Mucosa of rectum (tissue), 2 donors: ENCODE results near the gene VPS11.
"Not testable (repeated sequence)": the region's sequence is repeated elsewhere in the genome, so short reads cannot be mapped to it uniquely, and the experiment has no call there.

ENCODE experiments used
- H3K27ac ChIP-seq, 2 donors: one replicate each; pipeline ENCODE4 v1.7.0; 2013; ENCODE audit warnings: inconsistent platforms in 2 of 2, low read depth in 2 of 2, low read length in 2 of 2
- H3K27me3 ChIP-seq, 2 donors: one replicate each; pipeline ENCODE4 v1.7.0; 2013; ENCODE audit warnings: low read length in 2 of 2; ENCODE audit not compliant: control insufficient read depth in 2 of 2, insufficient read depth in 2 of 2
- H3K36me3 ChIP-seq, 2 donors: one replicate each; pipeline ENCODE4 v1.7.0; 2013; ENCODE audit warnings: low read length in 2 of 2; ENCODE audit not compliant: control insufficient read depth in 2 of 2, insufficient read depth in 2 of 2
- H3K4me1 ChIP-seq, 2 donors: one replicate each; pipeline ENCODE4 v1.7.0; 2013; ENCODE audit warnings: low read length in 2 of 2, mild to moderate bottlenecking in 1 of 2; ENCODE audit not compliant: control insufficient read depth in 2 of 2, insufficient read depth in 2 of 2
- H3K4me3 ChIP-seq, 2 donors: one replicate each; pipeline ENCODE4 v1.7.0; 2013; ENCODE audit warnings: low read length in 2 of 2
- H3K9ac ChIP-seq, 2 donors: one replicate each; pipeline ENCODE4 v1.7.0; 2013; ENCODE audit warnings: low read length in 2 of 2, low read depth in 1 of 2, mild to moderate bottlenecking in 1 of 2
- H3K9me3 ChIP-seq, 2 donors: one replicate each; pipeline ENCODE4 v1.7.0; 2013; ENCODE audit warnings: low read length in 2 of 2; ENCODE audit not compliant: control insufficient read depth in 2 of 2
- donor health status: healthy.
- donor health status: Normal muscosa, but diverticular disease.

VPS11 gene

DNA sequence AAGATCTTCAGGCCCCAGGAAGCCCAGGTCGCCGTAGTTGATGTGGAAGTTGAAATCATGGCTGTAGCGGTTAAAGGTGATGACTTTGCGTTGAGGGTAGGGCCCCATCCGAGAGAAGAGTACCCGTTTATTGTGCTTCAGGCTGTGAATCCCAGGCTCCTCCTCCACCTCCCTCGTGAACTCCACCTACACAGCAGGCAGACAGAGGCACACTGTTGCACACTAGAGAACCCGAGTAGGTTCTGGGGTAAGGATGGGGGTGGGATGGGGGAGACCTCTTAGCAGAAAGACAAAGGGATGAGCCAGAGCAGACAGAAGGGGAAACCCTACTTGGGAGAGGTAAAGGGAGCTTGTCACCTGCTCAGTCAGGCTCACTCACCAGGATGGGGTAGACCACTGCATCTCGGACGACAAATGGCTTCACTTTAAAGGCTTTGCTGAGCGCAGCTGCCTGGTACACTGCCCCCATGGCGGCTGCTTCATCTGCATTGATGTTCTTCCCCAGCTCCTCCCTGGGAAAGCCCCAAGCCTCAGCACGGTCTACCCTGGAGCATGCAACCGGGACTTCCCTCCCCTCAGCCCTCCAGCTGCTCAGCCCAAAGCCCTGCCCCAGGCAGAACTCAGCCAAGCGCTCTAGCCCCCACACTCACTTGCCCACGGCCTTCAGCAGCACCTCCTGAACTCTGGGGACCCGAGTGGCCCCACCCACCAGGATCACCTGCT, 16.0 kb upstream of the VPS11 start:
- Histone ChIP-seq H3K4me3 (no peak overlapping the region), H3K9me3 (no peaks in the 10 kb centered on the region), H3K4me1 (peaks cover 9 to 10% of the 10 kb centered on the region in 2 donors), H3K9ac (no peak overlapping the region), H3K27ac (no peak overlapping the region), H3K36me3 (peaks cover 67 to 79% of the 10 kb centered on the region in 2 donors), H3K27me3 (no peaks in the 10 kb centered on the region)

DNA sequence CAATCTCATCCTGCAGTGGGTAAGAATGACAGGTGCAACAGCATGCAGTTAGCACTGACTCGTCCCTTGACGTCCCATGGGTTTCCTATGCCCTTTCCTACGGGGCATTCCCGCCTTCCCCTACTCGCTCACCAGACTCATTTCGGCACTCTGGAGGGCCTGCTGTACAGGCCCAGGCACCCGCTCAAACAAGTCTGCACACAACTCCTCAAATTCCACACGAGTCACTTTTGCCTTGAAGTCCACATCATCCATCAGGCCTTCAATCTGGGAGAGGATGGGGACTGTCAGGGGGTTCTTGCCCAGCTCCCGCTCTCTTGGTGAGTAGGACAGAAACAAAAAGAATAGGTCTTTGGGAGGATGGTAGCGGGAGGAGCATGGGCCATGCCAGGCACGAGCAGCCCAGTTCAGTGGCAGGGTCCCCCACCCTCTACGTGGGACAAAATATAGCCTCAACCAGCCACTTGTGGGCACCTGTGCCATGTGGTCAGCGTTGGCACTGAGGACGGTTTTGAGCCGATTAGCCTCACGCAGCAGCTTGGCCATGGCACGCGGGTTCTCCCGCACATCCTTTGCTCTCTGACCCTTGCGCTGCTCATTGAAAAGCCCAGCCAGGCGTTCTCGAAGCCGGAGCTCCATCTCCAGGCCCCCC, 15.3 kb upstream of the VPS11 start:
- no peak overlapping the region for H3K4me3 ChIP-seq
- no peaks in the 10 kb centered on the region for H3K9me3 ChIP-seq
- peaks cover 64 to 74% of the 10 kb centered on the region in 2 donors for H3K36me3 ChIP-seq
- no peaks in the 10 kb centered on the region for H3K27me3 ChIP-seq
- H3K9ac ChIP-seq = no peak overlapping the region
- peaks cover 9 to 10% of the 10 kb centered on the region in 2 donors for H3K4me1 ChIP-seq
- H3K27ac ChIP-seq = no peak overlapping the region

DNA sequence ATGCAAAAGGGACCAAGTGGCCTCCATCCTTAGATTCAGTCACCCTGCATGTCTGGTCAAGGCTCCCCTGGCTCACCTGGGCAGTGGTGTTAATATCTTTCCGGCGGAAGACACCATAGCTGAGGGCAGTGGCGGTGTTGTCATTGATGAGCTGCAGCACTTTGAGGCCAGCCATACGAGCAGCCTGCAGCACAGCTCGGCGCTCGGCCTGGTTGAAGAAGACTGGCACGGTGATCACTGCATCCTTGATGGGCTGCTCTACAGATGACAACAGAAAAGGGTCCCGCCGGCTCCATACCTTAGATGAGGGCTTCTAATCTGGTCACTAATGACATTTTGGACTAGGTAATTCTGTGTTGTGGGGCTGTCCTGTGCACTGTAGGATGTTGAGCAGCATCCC, 13.2 kb upstream of the VPS11 start:
- Histone ChIP-seq H3K36me3 (peaks cover 44 to 52% of the 10 kb centered on the region in 2 donors), H3K27me3 (no peaks in the 10 kb centered on the region), H3K9me3 (no peaks in the 10 kb centered on the region), H3K9ac (no peak overlapping the region), H3K27ac (no peak overlapping the region), H3K4me1 (peaks cover 13 to 20% of the 10 kb centered on the region in 2 donors), H3K4me3 (no peak overlapping the region)

DNA sequence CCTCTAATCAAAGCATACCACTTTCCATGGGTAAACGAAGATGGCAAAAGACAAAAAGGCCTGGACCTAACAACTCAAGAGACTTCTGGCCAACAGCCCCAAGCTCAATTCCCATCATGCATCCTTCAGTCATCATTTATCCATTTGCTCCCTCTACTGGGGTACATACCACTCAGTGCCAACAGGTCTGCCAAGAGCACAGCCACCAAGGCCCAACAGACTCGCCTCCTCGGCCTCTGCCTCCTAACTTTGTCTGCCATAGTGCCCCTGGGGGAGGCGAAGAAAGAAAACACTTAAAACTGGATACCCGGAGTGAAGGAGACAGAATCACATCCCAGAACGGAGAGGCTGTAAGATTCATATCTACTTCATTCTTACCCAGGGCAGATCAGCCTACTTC, 11.7 kb upstream of the VPS11 start:
- Histone ChIP-seq H3K4me3 (peak overlapping the region; percentile 81 to 86), H3K9me3 (no peaks in the 10 kb centered on the region), H3K27me3 (no peaks in the 10 kb centered on the region), H3K4me1 (peaks cover 13 to 20% of the 10 kb centered on the region in 2 donors), H3K27ac (peak overlapping the region in 1 of 2 donors; percentile 83), H3K9ac (peak overlapping the region; percentile 75 to 88), H3K36me3 (peaks cover 37 to 40% of the 10 kb centered on the region in 2 donors)

DNA sequence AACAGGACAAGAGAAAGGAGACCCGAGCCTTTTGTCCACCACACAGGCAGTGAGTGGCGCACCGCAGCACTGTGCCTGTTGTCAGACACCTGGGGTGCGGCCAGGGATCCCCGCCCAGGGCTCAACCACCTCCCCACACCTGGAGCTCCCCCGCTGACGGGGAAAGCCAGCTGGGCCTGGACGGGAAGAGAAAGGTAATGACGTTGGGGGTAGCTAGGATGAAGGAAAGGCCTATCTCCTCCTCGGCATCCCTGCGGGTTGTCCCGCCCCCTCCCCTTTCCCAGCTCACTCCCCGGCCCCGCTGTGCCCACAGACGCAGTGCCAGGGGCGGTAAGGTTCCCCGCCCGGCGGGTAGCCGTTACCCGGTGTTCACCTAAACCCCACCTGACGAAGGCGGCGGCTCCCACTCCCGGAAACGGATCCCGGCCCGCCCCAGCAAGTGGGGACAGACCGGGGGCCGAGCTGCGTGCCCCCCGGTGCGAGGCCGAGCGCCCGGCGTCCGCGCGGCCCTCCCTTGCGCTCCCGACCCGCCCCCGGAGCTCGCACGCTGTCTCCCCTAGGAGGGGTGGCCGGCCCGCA, 11.1 kb upstream of the VPS11 start:
- Histone ChIP-seq H3K9ac (peak overlapping the region; percentile 75 to 88), H3K27me3 (no peaks in the 10 kb centered on the region), H3K9me3 (no peaks in the 10 kb centered on the region), H3K4me3 (peak overlapping the region; percentile 81 to 86), H3K27ac (peak overlapping the region; percentile 83 to 87), H3K36me3 (peaks cover 31 to 34% of the 10 kb centered on the region in 2 donors), H3K4me1 (peaks cover 13 to 20% of the 10 kb centered on the region in 2 donors)

DNA sequence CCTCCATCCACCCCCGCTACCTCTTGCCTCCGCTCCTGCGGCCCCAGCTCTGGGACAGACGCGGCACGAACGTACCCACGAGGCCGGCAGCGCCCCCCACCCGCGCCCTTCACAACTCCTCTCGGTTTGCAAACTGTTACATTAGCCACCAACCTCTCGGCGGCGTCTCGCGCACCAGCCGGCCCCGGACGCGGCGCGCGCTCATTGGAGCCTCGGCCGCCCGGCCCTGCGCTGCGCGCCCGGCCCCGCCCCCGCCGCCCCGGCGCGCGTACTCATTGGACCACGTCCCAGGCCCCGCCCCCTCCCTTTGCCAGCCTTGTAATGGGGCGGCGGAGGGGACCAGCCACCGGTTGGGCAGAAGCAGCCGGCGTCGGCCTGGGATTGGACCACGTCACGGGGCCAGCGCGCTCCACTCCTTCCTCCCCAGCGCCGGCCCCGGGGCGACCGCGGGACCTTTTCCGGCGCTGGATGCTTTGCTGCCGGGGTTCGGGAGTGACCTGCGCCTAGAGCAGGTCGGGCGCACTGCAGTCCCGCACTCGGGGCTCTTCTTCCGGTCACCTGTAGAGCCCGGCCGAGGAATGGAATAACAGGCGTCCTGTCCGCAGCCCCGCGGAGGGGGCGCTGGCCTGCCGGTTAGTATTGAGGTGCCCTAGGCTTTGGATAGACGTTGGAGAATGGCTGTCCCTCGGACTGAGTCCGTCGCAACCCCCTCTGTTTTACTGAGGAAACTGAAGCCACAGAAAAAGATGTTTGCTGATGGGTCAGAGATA, 10.4 kb upstream of the VPS11 start, which contains the start of gene HYOU1:
Gene HYOU1, minus strand, starts transcription at position 206 of the 770 bp plus-strand sequence. CDS start 1,045 bp downstream, outside the sequence.
- Histone ChIP-seq H3K9me3 (no peaks in the 10 kb centered on the region), H3K27ac (peak within 1 kb of the TSS; percentile 83 to 87), H3K36me3 (peaks cover 24 to 27% of the 10 kb centered on the region in 2 donors), H3K4me1 (peaks cover 13 to 20% of the 10 kb centered on the region in 2 donors), H3K4me3 (peak within 1 kb of the TSS; percentile 86 to 89), H3K27me3 (no peaks in the 10 kb centered on the region), H3K9ac (peak within 1 kb of the TSS; percentile 77 to 88)

GRCh38 chr11:119059128-119059527, 8.5 kb upstream of the VPS11 start:
- H3K9me3 ChIP-seq, H3K27me3 ChIP-seq, H3K27ac ChIP-seq, H3K9ac ChIP-seq, H3K4me3 ChIP-seq: not testable (repeated sequence)
- H3K36me3 ChIP-seq = peaks cover 5 to 12% of the 10 kb centered on the region in 2 donors
- H3K4me1 ChIP-seq = peaks cover 13 to 20% of the 10 kb centered on the region in 2 donors

- no peak overlapping the region for H3K4me3 ChIP-seq
- H3K9ac ChIP-seq = no peak overlapping the region
- H3K9me3 ChIP-seq = no peaks in the 10 kb centered on the region
- no peaks in the 10 kb centered on the region for H3K36me3 ChIP-seq
- no peak overlapping the region for H3K27ac ChIP-seq
- peaks cover 7 to 12% of the 10 kb centered on the region in 2 donors for H3K4me1 ChIP-seq
- no peaks in the 10 kb centered on the region for H3K27me3 ChIP-seq
Observed at GRCh38 chr11:119061256-119061655, 6.4 kb upstream of the VPS11 start.

DNA sequence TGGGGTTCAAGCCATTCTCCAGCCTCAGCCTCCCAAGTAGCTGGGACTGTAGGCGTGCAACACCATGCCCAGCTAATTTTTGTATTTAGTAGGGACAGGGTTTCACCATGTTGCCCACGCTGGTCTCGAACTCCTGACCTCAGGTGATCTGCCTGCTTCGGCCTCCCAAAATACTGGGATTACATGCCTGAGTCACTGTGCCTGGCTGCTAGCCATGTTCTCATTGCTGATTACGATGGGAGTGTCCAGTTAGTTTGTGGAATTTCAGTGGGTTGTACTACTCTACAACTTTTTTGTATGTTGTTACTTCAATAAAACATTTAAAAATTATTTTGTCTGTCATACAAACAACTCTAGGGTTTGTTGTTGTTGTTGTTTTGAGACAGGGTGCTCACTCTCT, 4.8 kb upstream of the VPS11 start:
- Histone ChIP-seq H3K36me3 (no peaks in the 10 kb centered on the region), H3K27ac (no peak overlapping the region), H3K9ac (no peak overlapping the region), H3K4me3 (no peak overlapping the region), H3K4me1 (peaks cover 8 to 9% of the 10 kb centered on the region in 2 donors), H3K9me3 (no peaks in the 10 kb centered on the region), H3K27me3 (no peaks in the 10 kb centered on the region)
